Memory B cell (primary cell): ENCODE measurements around the gene GLB1L2.
"Not testable (repeated sequence)": the region's sequence is repeated elsewhere in the genome, so short reads cannot be mapped to it uniquely, and the experiment has no call there.

Source experiments
- ATAC-seq: fragments of 150-1000 bp; cut with Tn5 transposase; 2 replicates; pipeline ENCODE4 v1.10.0; 2021; ENCODE audit warnings: low read depth, mild to moderate bottlenecking, moderate library complexity
- DNase-seq, 2 donors: peaks; one replicate each; pipeline ENCODE4 v3.0.0; 2022; ENCODE audit warnings: low spot score in 2 of 2
- H3K27ac Mint-ChIP-seq: one replicate; pipeline ENCODE4 v1.8.0; 2022; ENCODE audit warnings: mild to moderate bottlenecking, moderate library complexity, mixed read lengths
- H3K27me3 Mint-ChIP-seq: one replicate; pipeline ENCODE4 v1.8.0; 2022; ENCODE audit warnings: mixed read lengths
- H3K36me3 Mint-ChIP-seq: one replicate; pipeline ENCODE4 v1.8.0; 2022; ENCODE audit warnings: mild to moderate bottlenecking, mixed read lengths
- H3K4me1 Mint-ChIP-seq: one replicate; pipeline ENCODE4 v1.8.0; 2022; ENCODE audit warnings: mixed read lengths
- H3K4me3 Mint-ChIP-seq: one replicate; pipeline ENCODE4 v1.8.0; 2022; ENCODE audit warnings: mild to moderate bottlenecking, moderate library complexity, mixed read lengths
- H3K9me3 Mint-ChIP-seq: one replicate; pipeline ENCODE4 v1.8.0; 2022; ENCODE audit warnings: mixed read lengths

GLB1L2 gene

DNA sequence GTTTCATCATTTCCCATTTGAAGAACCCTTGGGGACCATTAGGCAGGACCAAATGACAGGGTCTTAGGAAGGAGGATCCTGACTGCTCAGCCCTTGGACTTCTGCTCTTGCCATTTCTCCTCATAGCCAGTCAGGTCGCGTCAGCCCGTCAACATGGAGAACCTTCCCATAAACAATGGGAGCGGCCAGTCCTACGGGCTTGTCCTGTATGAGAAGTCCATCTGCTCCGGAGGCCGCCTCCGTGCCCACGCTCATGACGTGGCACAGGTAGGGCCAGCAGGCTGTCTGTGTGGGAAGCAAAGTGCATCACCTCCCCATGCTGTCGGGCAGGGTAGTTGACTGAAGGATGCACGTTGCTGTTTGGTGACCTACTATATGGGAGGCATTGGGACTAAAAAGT lies 19.6 kb upstream of the GLB1L2 start:
- Mint-ChIP-seq H3K9me3 (peaks cover 2% of the 10 kb centered on the region), H3K27ac (no peak overlapping the region), H3K4me3 (no peak overlapping the region), H3K36me3 (no peaks in the 10 kb centered on the region), H3K27me3 (peaks cover 8% of the 10 kb centered on the region), H3K4me1 (no peaks in the 10 kb centered on the region)
- no peak for DNase-seq
- no peak for ATAC-seq

DNA sequence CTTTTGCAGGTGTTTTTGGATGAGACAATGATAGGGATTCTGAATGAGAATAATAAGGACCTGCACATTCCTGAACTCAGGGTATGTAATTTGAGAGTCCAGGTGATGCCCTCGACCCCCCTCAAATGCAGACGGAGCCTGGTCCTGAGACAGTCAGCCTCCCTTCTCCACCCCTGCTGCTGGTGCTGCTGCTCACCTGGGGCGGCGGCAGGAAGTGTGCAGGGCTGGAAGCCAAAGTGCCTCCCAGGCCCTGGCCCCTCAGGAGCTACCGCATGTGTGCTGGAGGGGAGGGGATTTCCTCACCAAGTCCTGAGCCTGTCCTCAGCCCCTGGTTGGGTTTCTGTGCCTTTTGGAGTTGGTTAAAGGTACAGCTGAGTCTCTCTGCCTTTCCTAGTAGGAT lies 19.0 kb upstream of the GLB1L2 start:
- Mint-ChIP-seq H3K4me1 (no peaks in the 10 kb centered on the region), H3K36me3 (no peaks in the 10 kb centered on the region), H3K27ac (no peak overlapping the region), H3K9me3 (peaks cover 5% of the 10 kb centered on the region), H3K4me3 (no peak overlapping the region), H3K27me3 (peaks cover 8% of the 10 kb centered on the region)
- DNase-seq (no peak), ATAC-seq (no peak)

DNA sequence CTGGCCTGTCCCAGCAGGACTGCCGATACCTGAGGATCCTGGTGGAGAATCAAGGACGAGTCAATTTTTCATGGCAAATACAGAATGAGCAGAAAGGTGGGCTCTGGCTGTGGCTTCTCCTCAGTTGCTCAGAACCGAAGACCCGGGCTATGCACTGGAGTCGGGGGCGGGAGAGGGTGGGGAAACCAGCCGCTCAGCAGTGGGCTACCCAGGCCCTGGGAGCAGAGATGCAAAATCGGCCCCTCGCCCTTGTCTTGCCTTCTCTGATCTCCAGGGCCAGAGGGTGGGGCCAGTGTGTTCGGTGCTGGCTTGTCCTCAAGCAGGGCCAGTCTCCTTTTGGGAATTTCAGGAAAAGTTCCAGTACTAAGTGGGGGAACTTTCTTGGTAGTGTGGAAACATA lies 18.4 kb upstream of the GLB1L2 start:
- H3K4me3 Mint-ChIP-seq, result no peak overlapping the region
- no peak overlapping the region for H3K27ac Mint-ChIP-seq
- H3K27me3 Mint-ChIP-seq, result peaks cover 6% of the 10 kb centered on the region
- no peaks in the 10 kb centered on the region for H3K36me3 Mint-ChIP-seq
- DNase-seq, result no peak
- H3K9me3 Mint-ChIP-seq, result peaks cover 5% of the 10 kb centered on the region
- no peaks in the 10 kb centered on the region for H3K4me1 Mint-ChIP-seq
- no peak for ATAC-seq

GRCh38 chr11:134313821-134314607 lies 17.8 kb upstream of the GLB1L2 start:
- DNase-seq (no peak), ATAC-seq (no peak)
- Mint-ChIP-seq H3K4me1 (no peaks in the 10 kb centered on the region), H3K9me3 (peaks cover 5% of the 10 kb centered on the region), H3K36me3 (no peaks in the 10 kb centered on the region), H3K4me3 (no peak overlapping the region), H3K27me3 (peaks cover 6% of the 10 kb centered on the region), H3K27ac (no peak overlapping the region)

DNA sequence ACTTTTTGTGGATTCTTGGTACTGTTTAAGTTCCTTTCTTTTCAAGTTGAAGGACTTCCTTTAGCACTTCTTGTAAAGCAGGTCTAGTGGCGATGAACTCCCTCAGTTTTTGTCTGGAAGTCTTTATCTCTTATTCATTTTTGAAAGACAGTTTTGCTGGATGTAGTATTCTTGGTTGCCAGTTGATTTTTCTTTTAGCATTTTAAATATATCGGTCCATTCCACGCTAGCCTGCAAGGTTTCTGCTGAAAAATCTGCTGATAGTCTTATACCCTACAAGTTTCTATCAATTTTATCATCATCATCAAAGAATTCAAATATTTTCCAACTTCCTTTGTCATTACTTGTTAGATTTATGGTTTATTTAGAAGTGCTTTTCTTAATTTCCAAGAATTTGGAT lies 14.7 kb upstream of the GLB1L2 start:
- ATAC-seq, result no peak
- H3K9me3 Mint-ChIP-seq, result peaks cover 14% of the 10 kb centered on the region
- DNase-seq, result no peak
- no peaks in the 10 kb centered on the region for H3K4me1 Mint-ChIP-seq
- no peak overlapping the region for H3K4me3 Mint-ChIP-seq
- peaks cover 11% of the 10 kb centered on the region for H3K27me3 Mint-ChIP-seq
- H3K36me3 Mint-ChIP-seq, result peaks cover 3% of the 10 kb centered on the region
- H3K27ac Mint-ChIP-seq, result no peak overlapping the region

- Mint-ChIP-seq H3K9me3 (peaks cover 14% of the 10 kb centered on the region), H3K27me3 (peaks cover 10% of the 10 kb centered on the region)
- not testable (repeated sequence) for H3K4me1 Mint-ChIP-seq, ATAC-seq, DNase-seq, H3K4me3 Mint-ChIP-seq, H3K27ac Mint-ChIP-seq, H3K36me3 Mint-ChIP-seq
Measured at GRCh38 chr11:134321373-134321772, 10.4 kb upstream of the GLB1L2 start.

DNA sequence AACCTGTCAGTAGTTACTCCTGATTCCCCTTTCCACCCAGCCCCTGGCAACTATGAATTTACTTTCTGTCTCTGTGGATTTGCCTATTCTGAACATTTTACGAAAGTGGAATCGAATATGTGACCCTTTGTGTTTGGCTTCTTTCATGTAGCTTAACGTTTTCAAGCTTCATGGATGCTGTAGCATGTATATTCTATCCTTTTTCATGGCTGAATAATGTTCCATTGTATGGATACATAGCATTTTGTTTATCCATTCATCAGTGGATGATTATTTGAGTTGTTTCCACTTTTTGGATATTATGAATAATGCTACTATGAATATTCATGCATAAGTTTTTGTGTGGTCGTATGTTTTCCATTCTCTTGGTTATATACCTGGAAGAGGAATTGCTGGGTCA lies 9.2 kb upstream of the GLB1L2 start:
- no peak for ATAC-seq
- H3K27me3 Mint-ChIP-seq, result peaks cover 17% of the 10 kb centered on the region

DNA sequence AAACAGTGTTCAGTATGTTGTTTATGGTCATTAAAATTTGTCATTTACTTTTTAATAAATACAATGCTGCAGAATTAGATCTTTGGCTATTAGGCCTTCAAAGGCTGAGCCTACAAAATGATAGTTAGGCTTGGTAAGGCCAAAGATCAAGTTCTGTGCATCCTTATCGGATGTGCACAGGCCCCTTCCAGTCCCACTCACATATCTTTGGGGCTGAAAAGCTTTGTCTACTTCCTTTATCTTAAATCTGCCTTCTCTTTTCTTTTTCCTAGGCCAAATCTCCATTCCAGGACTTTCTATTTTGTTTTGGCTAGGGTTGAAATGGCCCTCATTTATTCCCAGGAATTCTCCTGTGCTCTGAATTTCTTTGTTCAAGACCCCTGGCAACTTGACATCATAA lies 3.4 kb upstream of the GLB1L2 start:
- ATAC-seq (no peak), DNase-seq (no peak)
- Mint-ChIP-seq H3K27me3 (peaks cover 17% of the 10 kb centered on the region), H3K9me3 (no peaks in the 10 kb centered on the region), H3K27ac (no peak overlapping the region), H3K36me3 (no peaks in the 10 kb centered on the region), H3K4me3 (no peak overlapping the region), H3K4me1 (no peaks in the 10 kb centered on the region)

More for the DNA sequence above, 9.2 kb upstream of the GLB1L2 start:
- Mint-ChIP-seq H3K36me3 (peaks cover 3% of the 10 kb centered on the region), H3K27ac (no peak overlapping the region), H3K4me3 (no peak overlapping the region), H3K4me1 (no peaks in the 10 kb centered on the region), H3K9me3 (peaks cover 14% of the 10 kb centered on the region)
- no peak for DNase-seq

DNA sequence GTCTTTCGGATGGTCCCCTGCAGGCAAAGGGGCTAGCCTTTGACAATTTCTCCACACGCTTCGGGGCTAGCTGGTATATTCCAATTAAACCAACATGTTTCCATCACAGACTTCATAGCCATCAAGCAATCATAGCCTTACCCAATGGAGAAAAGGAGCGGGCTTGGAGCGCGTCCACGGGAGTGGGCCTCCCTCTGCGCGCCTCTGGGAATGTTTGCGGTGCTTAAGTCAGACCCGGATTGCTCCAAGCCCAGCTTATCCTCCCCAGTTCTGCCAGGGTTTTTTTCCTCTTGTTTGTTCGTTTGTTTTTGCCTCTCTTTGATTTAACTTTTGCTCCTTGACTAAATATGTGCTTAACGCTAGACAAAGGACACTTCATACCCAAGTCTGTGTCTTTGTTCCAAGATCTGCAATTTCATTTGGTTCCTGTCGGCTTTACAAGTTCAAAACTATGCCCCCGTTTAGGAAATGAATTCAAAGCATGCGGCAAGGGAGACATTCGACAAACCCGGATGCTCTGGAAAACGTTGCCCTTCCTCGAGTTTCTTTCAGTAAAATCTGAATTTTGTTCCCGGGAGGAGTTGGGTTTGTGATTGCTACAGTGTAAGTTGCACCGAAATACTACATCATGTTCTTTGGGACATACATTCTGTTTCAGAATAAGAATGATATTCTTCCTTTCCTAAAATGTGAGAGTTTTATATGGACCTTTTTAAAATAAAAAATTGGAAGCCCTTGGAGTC lies 1.0 kb upstream of the GLB1L2 start:
- ATAC-seq (no peak), DNase-seq (no peak)
- no peaks in the 10 kb centered on the region for H3K9me3 Mint-ChIP-seq
- no peaks in the 10 kb centered on the region for H3K4me1 Mint-ChIP-seq
- no peak overlapping the region for H3K27ac Mint-ChIP-seq
- peak overlapping the region; percentile 77 for H3K4me3 Mint-ChIP-seq
- H3K27me3 Mint-ChIP-seq, result peaks cover 21% of the 10 kb centered on the region
- H3K36me3 Mint-ChIP-seq, result no peaks in the 10 kb centered on the region

GRCh38 chr11:134332189-134332631 lies 422 bp downstream of the GLB1L2 start:
- DNase-seq (no peak), ATAC-seq (peak; percentile 27)
- Mint-ChIP-seq H3K27ac (no peak overlapping the region), H3K4me3 (peak overlapping the region; percentile 76), H3K27me3 (peaks cover 16% of the 10 kb centered on the region), H3K9me3 (no peaks in the 10 kb centered on the region), H3K4me1 (no peaks in the 10 kb centered on the region), H3K36me3 (no peaks in the 10 kb centered on the region)

- Mint-ChIP-seq H3K27me3 (peaks cover 14% of the 10 kb centered on the region), H3K9me3 (no peaks in the 10 kb centered on the region), H3K27ac (no peak overlapping the region), H3K36me3 (no peaks in the 10 kb centered on the region), H3K4me1 (no peaks in the 10 kb centered on the region), H3K4me3 (peak overlapping the region; percentile 76)
- ATAC-seq (no peak), DNase-seq (no peak)
Measured at GRCh38 chr11:134332782-134333181, 994 bp downstream of the GLB1L2 start.

- no peak for DNase-seq
- Mint-ChIP-seq H3K4me3 (no peak overlapping the region), H3K9me3 (no peaks in the 10 kb centered on the region), H3K36me3 (no peaks in the 10 kb centered on the region), H3K27ac (no peak overlapping the region), H3K27me3 (peaks cover 14% of the 10 kb centered on the region), H3K4me1 (no peaks in the 10 kb centered on the region)
- ATAC-seq, result no peak
Measured at GRCh38 chr11:134333312-134333711, 1.5 kb downstream of the GLB1L2 start.

GRCh38 chr11:134333946-134334345 lies 2.2 kb downstream of the GLB1L2 start:
- Mint-ChIP-seq H3K9me3 (no peaks in the 10 kb centered on the region), H3K27me3 (peaks cover 14% of the 10 kb centered on the region), H3K36me3 (no peaks in the 10 kb centered on the region), H3K4me1 (no peaks in the 10 kb centered on the region), H3K27ac (no peak overlapping the region), H3K4me3 (no peak overlapping the region)
- no peak for DNase-seq
- ATAC-seq, result no peak

- Mint-ChIP-seq H3K36me3 (no peaks in the 10 kb centered on the region), H3K27me3 (peaks cover 14% of the 10 kb centered on the region), H3K4me3 (no peak overlapping the region), H3K4me1 (no peaks in the 10 kb centered on the region), H3K27ac (no peak overlapping the region), H3K9me3 (no peaks in the 10 kb centered on the region)
- ATAC-seq, result no peak
- DNase-seq, result no peak
Measured at GRCh38 chr11:134334796-134335571, 3.2 kb downstream of the GLB1L2 start.
